ENCODE data around the gene MORN1. TPM values are rescaled to one million over a fixed set of nuclear protein-coding genes. Genes with fewer than 3 reads are reported as not detected.

Gene MORN1
- total RNA-seq, 1 donor from 2014 or later, result 8.4 TPM

GRCh38 chr1:2404142-2404889 lies 13.0 kb upstream of the MORN1 start:
- no peak for ATAC-seq

GRCh38 chr1:2403273-2403672 lies 11.9 kb upstream of the MORN1 start:
- no peak for ATAC-seq

GRCh38 chr1:2402420-2402819 lies 11.1 kb upstream of the MORN1 start:
- no peak for ATAC-seq

GRCh38 chr1:2400950-2401649 lies 9.7 kb upstream of the MORN1 start:
- ATAC-seq, result no peak

- no peak for ATAC-seq
These were observed 9.2 kb upstream of the MORN1 start for GRCh38 chr1:2400576-2400909.

GRCh38 chr1:2399890-2400575 lies 8.7 kb upstream of the MORN1 start:
- ATAC-seq, result no peak

GRCh38 chr1:2398871-2399270 lies 7.5 kb upstream of the MORN1 start:
- ATAC-seq, result no peak

GRCh38 chr1:2397007-2397679 lies 5.8 kb upstream of the MORN1 start:
- ATAC-seq, result peak; percentile 81

GRCh38 chr1:2396476-2396875 lies 5.1 kb upstream of the MORN1 start:
- peak; percentile 5 for ATAC-seq

GRCh38 chr1:2396059-2396458 lies 4.7 kb upstream of the MORN1 start:
- no peak for ATAC-seq

GRCh38 chr1:2395245-2395644 lies 3.9 kb upstream of the MORN1 start:
- no peak for ATAC-seq

- ATAC-seq, result no peak
These were observed 3.4 kb upstream of the MORN1 start for GRCh38 chr1:2394761-2395160.

GRCh38 chr1:2394220-2394619 lies 2.9 kb upstream of the MORN1 start:
- no peak for ATAC-seq

- no peak for ATAC-seq
These were observed 2.1 kb upstream of the MORN1 start for GRCh38 chr1:2393471-2393877.

- no peak for ATAC-seq
These were observed 1.3 kb upstream of the MORN1 start for GRCh38 chr1:2392686-2393085.

- peak; percentile 28 for ATAC-seq
These were observed 666 bp upstream of the MORN1 start for GRCh38 chr1:2391931-2392509.

GRCh38 chr1:2389644-2390043 lies 1.7 kb downstream of the MORN1 start:
- ATAC-seq, result no peak

- no peak for ATAC-seq
These were observed 3.1 kb downstream of the MORN1 start for GRCh38 chr1:2388004-2388913.

- no peak for ATAC-seq
These were observed 4.4 kb downstream of the MORN1 start for GRCh38 chr1:2386636-2387611.

GRCh38 chr1:2385606-2386280 lies 5.6 kb downstream of the MORN1 start:
- ATAC-seq, result no peak

All from esophagus mucosa (tissue), 1 donor.